Upper lobe of left lung (tissue), 4 donors: ENCODE results near the gene CLDN18.

Experiments used
- EP300 ChIP-seq, 4 donors: sonication (generic); formaldehyde crosslinking; IDR thresholded peaks; one replicate each; pipeline ENCODE4 v1.5.1; 2017; ENCODE audit warnings: antibody characterized with exemption in 4 of 4, control low read depth in 2 of 4
- POLR2AphosphoS5 ChIP-seq, 2 donors: sonication (generic); formaldehyde crosslinking; IDR thresholded peaks; one replicate each; pipeline ENCODE4 v1.5.1; 2017; ENCODE audit warnings: antibody characterized with exemption in 2 of 2
- TF ChIP-seq, protein P1 (sequence below), 6 experiments: fragments of 450-650 bp in 4 of 6; fragments of 200-600 bp in 2 of 6; sonication (generic) in 2 of 6; IDR thresholded peaks; one replicate each; pipeline ENCODE4 v1.5.1; 2016 to 2019; ENCODE audit warnings: antibody characterized with exemption in 6 of 6

DNA sequence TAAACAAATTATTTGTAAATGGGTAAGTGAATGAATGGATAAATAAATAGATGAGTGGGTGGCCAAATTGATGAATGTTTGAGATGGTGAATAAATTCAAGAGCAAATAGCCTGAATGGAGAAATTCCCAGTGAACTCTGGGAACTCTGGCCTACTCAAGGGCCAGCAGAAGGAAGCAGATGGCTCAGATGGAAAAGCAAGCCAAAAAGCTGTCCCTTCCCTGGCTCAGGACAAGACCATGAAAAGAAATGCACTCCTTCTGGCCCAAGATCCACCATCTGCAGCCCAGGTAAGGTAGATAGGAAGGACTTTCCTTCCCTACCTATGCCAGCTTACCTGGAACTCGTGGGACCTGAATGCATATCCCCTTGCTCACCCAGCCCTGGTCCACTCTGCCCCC lies 37.6 kb upstream of the CLDN18 start:
- TF ChIP-seq, protein P1, sequence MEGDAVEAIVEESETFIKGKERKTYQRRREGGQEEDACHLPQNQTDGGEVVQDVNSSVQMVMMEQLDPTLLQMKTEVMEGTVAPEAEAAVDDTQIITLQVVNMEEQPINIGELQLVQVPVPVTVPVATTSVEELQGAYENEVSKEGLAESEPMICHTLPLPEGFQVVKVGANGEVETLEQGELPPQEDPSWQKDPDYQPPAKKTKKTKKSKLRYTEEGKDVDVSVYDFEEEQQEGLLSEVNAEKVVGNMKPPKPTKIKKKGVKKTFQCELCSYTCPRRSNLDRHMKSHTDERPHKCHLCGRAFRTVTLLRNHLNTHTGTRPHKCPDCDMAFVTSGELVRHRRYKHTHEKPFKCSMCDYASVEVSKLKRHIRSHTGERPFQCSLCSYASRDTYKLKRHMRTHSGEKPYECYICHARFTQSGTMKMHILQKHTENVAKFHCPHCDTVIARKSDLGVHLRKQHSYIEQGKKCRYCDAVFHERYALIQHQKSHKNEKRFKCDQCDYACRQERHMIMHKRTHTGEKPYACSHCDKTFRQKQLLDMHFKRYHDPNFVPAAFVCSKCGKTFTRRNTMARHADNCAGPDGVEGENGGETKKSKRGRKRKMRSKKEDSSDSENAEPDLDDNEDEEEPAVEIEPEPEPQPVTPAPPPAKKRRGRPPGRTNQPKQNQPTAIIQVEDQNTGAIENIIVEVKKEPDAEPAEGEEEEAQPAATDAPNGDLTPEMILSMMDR (IDR thresholded peaks at IDR 0.05) = no peak
- TF ChIP-seq POLR2AphosphoS5 (IDR thresholded peaks at IDR 0.05) (no peak), EP300 (IDR thresholded peaks at IDR 0.05) (no peak)
